ENCODE data around the gene ALG11.

- no peak for TF ChIP-seq POLR2A (IDR thresholded peaks at IDR 0.05; ENCODE audit: low read depth, low read length)
- no peak for TF ChIP-seq TAF1 (IDR thresholded peaks at IDR 0.05; ENCODE audit: borderline replicate concordance, low read depth, low read length)
Observed at GRCh38 chr13:51967482-51968446, 44.4 kb upstream of the ALG11 start.

Data from GM12892 (cell line).